Stimulated activated naive B cell treated with anti-CD40 and anti-IgM and Interleukin-4, amounts not matched to agents 10 μg/mL and 1 μg/mL and 100 μg/mL, for 72 hours (primary cell): ENCODE results near the gene TFDP2.
"Not testable (repeated sequence)": the region's sequence is repeated elsewhere in the genome, so short reads cannot be mapped to it uniquely, and the experiment has no call there.

Source experiments
- ATAC-seq, 2 donors: fragments of 150-1000 bp; cut with Tn5 transposase; replicated peaks; 2 replicates each; pipeline ENCODE4 v1.10.0; 2021; ENCODE audit warnings: moderate library complexity in 1 of 2
- DNase-seq: peaks from one replicate; pipeline ENCODE4 v3.0.0; 2021
- H3K27ac Mint-ChIP-seq: one replicate; pipeline ENCODE4 v1.8.0; 2022; ENCODE audit warnings: mild to moderate bottlenecking, mixed read lengths
- H3K27me3 Mint-ChIP-seq, 2 donors: one replicate each; pipeline ENCODE4 v1.8.0; 2022; ENCODE audit warnings: mixed read lengths in 2 of 2
- H3K36me3 Mint-ChIP-seq, 2 donors: one replicate each; pipeline ENCODE4 v1.8.0; 2022; ENCODE audit warnings: mixed read lengths in 2 of 2, mild to moderate bottlenecking in 1 of 2
- H3K4me1 Mint-ChIP-seq, 2 donors: one replicate each; pipeline ENCODE4 v1.8.0; 2022; ENCODE audit warnings: mixed read lengths in 2 of 2, mild to moderate bottlenecking in 1 of 2
- H3K4me3 Mint-ChIP-seq, 2 donors: one replicate each; pipeline ENCODE4 v1.8.0; 2022; ENCODE audit warnings: mild to moderate bottlenecking in 2 of 2, mixed read lengths in 2 of 2, moderate library complexity in 1 of 2
- H3K9me3 Mint-ChIP-seq, 2 donors: one replicate each; pipeline ENCODE4 v1.8.0; 2022; ENCODE audit warnings: mixed read lengths in 2 of 2, mild to moderate bottlenecking in 1 of 2

TFDP2 gene

GRCh38 chr3:142004957-142005356, 144.4 kb downstream of the TFDP2 start:
- not testable (repeated sequence) for H3K27ac Mint-ChIP-seq, H3K9me3 Mint-ChIP-seq, ATAC-seq, H3K36me3 Mint-ChIP-seq, DNase-seq, H3K4me3 Mint-ChIP-seq, H3K4me1 Mint-ChIP-seq, H3K27me3 Mint-ChIP-seq

- H3K27ac Mint-ChIP-seq, result no peak overlapping the region
- H3K27me3 Mint-ChIP-seq, result no peaks in the 10 kb centered on the region
- no peaks in the 10 kb centered on the region for H3K4me1 Mint-ChIP-seq
- no peak overlapping the region for H3K4me3 Mint-ChIP-seq
- no peaks in the 10 kb centered on the region for H3K9me3 Mint-ChIP-seq
- DNase-seq, result no peak
- no peak for ATAC-seq
- H3K36me3 Mint-ChIP-seq, result peaks cover 0 to 2% of the 10 kb centered on the region in 2 donors
Measured at GRCh38 chr3:142004025-142004424, 145.3 kb downstream of the TFDP2 start.

- Mint-ChIP-seq H3K4me3 (no peak overlapping the region), H3K9me3 (no peaks in the 10 kb centered on the region), H3K27me3 (no peaks in the 10 kb centered on the region), H3K36me3 (peaks cover 0 to 4% of the 10 kb centered on the region in 2 donors), H3K27ac (no peak overlapping the region), H3K4me1 (no peaks in the 10 kb centered on the region)
- DNase-seq, result no peak
- ATAC-seq, result no peak
Measured at GRCh38 chr3:142003291-142003690, 146.1 kb downstream of the TFDP2 start.

GRCh38 chr3:142000325-142000870, 148.9 kb downstream of the TFDP2 start:
- Mint-ChIP-seq H3K27me3 (no peaks in the 10 kb centered on the region), H3K27ac (no peak overlapping the region), H3K4me3 (no peak overlapping the region), H3K4me1 (peaks cover 0 to 10% of the 10 kb centered on the region in 2 donors), H3K9me3 (no peaks in the 10 kb centered on the region), H3K36me3 (peaks cover 0 to 2% of the 10 kb centered on the region in 2 donors)
- DNase-seq, result no peak
- no peak for ATAC-seq

GRCh38 chr3:141998669-141999290, 150.6 kb downstream of the TFDP2 start:
- H3K4me1 Mint-ChIP-seq, result peaks cover 0 to 10% of the 10 kb centered on the region in 2 donors
- H3K27me3 Mint-ChIP-seq, result no peaks in the 10 kb centered on the region
- DNase-seq, result no peak
- no peak for ATAC-seq
- no peak overlapping the region for H3K4me3 Mint-ChIP-seq
- H3K9me3 Mint-ChIP-seq, result no peaks in the 10 kb centered on the region
- no peak overlapping the region for H3K27ac Mint-ChIP-seq
- H3K36me3 Mint-ChIP-seq, result peaks cover 0 to 2% of the 10 kb centered on the region in 2 donors

GRCh38 chr3:141996437-141996836, 152.9 kb downstream of the TFDP2 start:
- H3K27ac Mint-ChIP-seq, result no peak overlapping the region
- H3K4me3 Mint-ChIP-seq, result no peak overlapping the region
- DNase-seq (no peak), ATAC-seq (no peak)
- H3K27me3 Mint-ChIP-seq, result no peaks in the 10 kb centered on the region
- peaks cover 3 to 16% of the 10 kb centered on the region in 2 donors for H3K4me1 Mint-ChIP-seq
- peaks cover 2 to 3% of the 10 kb centered on the region in 2 donors for H3K36me3 Mint-ChIP-seq
- H3K9me3 Mint-ChIP-seq, result no peaks in the 10 kb centered on the region

- no peaks in the 10 kb centered on the region for H3K9me3 Mint-ChIP-seq
- no peak overlapping the region for H3K4me3 Mint-ChIP-seq
- H3K36me3 Mint-ChIP-seq, result peaks cover 2 to 3% of the 10 kb centered on the region in 2 donors
- H3K27me3 Mint-ChIP-seq, result no peaks in the 10 kb centered on the region
- H3K27ac Mint-ChIP-seq, result no peak overlapping the region
- DNase-seq, result no peak
- H3K4me1 Mint-ChIP-seq, result peaks cover 3 to 16% of the 10 kb centered on the region in 2 donors
- no peak for ATAC-seq
Measured at GRCh38 chr3:141994856-141995255, 154.5 kb downstream of the TFDP2 start.

GRCh38 chr3:141992512-141992911, 156.8 kb downstream of the TFDP2 start:
- ATAC-seq, result no peak
- H3K4me3 Mint-ChIP-seq, result no peak overlapping the region
- H3K27me3 Mint-ChIP-seq, result no peaks in the 10 kb centered on the region
- H3K9me3 Mint-ChIP-seq, result no peaks in the 10 kb centered on the region
- DNase-seq, result no peak
- H3K27ac Mint-ChIP-seq, result no peak overlapping the region
- H3K36me3 Mint-ChIP-seq, result peaks cover 0 to 12% of the 10 kb centered on the region in 2 donors
- H3K4me1 Mint-ChIP-seq, result peaks cover 3 to 16% of the 10 kb centered on the region in 2 donors

- H3K4me3 Mint-ChIP-seq, result no peak overlapping the region
- no peaks in the 10 kb centered on the region for H3K27me3 Mint-ChIP-seq
- DNase-seq, result no peak
- H3K4me1 Mint-ChIP-seq, result no peaks in the 10 kb centered on the region
- no peaks in the 10 kb centered on the region for H3K9me3 Mint-ChIP-seq
- H3K36me3 Mint-ChIP-seq, result peaks cover 1 to 13% of the 10 kb centered on the region in 2 donors
- ATAC-seq, result no peak
- H3K27ac Mint-ChIP-seq, result no peak overlapping the region
Measured at GRCh38 chr3:141986548-141987107, 162.7 kb downstream of the TFDP2 start.

GRCh38 chr3:141981084-141981483, 168.3 kb downstream of the TFDP2 start:
- H3K9me3 Mint-ChIP-seq, result no peaks in the 10 kb centered on the region
- no peak overlapping the region for H3K27ac Mint-ChIP-seq
- no peaks in the 10 kb centered on the region for H3K4me1 Mint-ChIP-seq
- H3K36me3 Mint-ChIP-seq, result peaks cover 8 to 9% of the 10 kb centered on the region in 2 donors
- H3K27me3 Mint-ChIP-seq, result no peaks in the 10 kb centered on the region
- ATAC-seq (no peak), DNase-seq (no peak)
- no peak overlapping the region for H3K4me3 Mint-ChIP-seq

GRCh38 chr3:141979050-141979671, 170.2 kb downstream of the TFDP2 start:
- Mint-ChIP-seq H3K27me3 (no peaks in the 10 kb centered on the region), H3K4me3 (no peak overlapping the region), H3K27ac (no peak overlapping the region), H3K4me1 (no peaks in the 10 kb centered on the region), H3K9me3 (no peaks in the 10 kb centered on the region), H3K36me3 (peaks cover 8 to 9% of the 10 kb centered on the region in 2 donors)
- DNase-seq (no peak), ATAC-seq (no peak)

GRCh38 chr3:141974777-141975176, 174.6 kb downstream of the TFDP2 start:
- H3K4me3 Mint-ChIP-seq, DNase-seq, ATAC-seq, H3K27me3 Mint-ChIP-seq, H3K4me1 Mint-ChIP-seq, H3K27ac Mint-ChIP-seq, H3K9me3 Mint-ChIP-seq: not testable (repeated sequence)
- H3K36me3 Mint-ChIP-seq, result peaks cover 5 to 11% of the 10 kb centered on the region in 2 donors

- Mint-ChIP-seq H3K27me3 (no peaks in the 10 kb centered on the region), H3K9me3 (no peaks in the 10 kb centered on the region), H3K4me1 (no peaks in the 10 kb centered on the region), H3K36me3 (peaks cover 5 to 11% of the 10 kb centered on the region in 2 donors), H3K4me3 (no peak overlapping the region), H3K27ac (no peak overlapping the region)
- DNase-seq, result no peak
- ATAC-seq, result no peak
Measured at GRCh38 chr3:141972399-141972798, 176.9 kb downstream of the TFDP2 start.

- H3K4me3 Mint-ChIP-seq, result no peak overlapping the region
- DNase-seq (no peak), ATAC-seq (no peak)
- H3K27ac Mint-ChIP-seq, result no peak overlapping the region
- H3K27me3 Mint-ChIP-seq, result no peaks in the 10 kb centered on the region
- no peaks in the 10 kb centered on the region for H3K9me3 Mint-ChIP-seq
- peaks cover 6 to 12% of the 10 kb centered on the region in 2 donors for H3K36me3 Mint-ChIP-seq
- no peaks in the 10 kb centered on the region for H3K4me1 Mint-ChIP-seq
Measured at GRCh38 chr3:141971571-141971970, 177.8 kb downstream of the TFDP2 start.

GRCh38 chr3:141969711-141970110, 179.6 kb downstream of the TFDP2 start:
- DNase-seq (no peak), ATAC-seq (no peak)
- Mint-ChIP-seq H3K36me3 (peaks cover 6 to 11% of the 10 kb centered on the region in 2 donors), H3K9me3 (no peaks in the 10 kb centered on the region), H3K27ac (no peak overlapping the region), H3K27me3 (no peaks in the 10 kb centered on the region), H3K4me1 (no peaks in the 10 kb centered on the region), H3K4me3 (no peak overlapping the region)
